GM23248 (cell line): ENCODE data around the gene CLIC6.

Experiments
- EZH2 ChIP-seq: fragments of 200-600 bp; sonication (generic); IDR thresholded peaks from 2 replicates; pipeline ENCODE4 v1.6.1; 2018; ENCODE audit warnings: antibody characterized with exemption, mild to moderate bottlenecking; ENCODE audit not compliant: insufficient read depth, poor library complexity, severe bottlenecking
- EZH2phosphoT487 ChIP-seq: fragments of 200-600 bp; sonication (generic); IDR thresholded peaks from 2 replicates; pipeline ENCODE4 v1.6.1; 2018; ENCODE audit warnings: antibody characterized with exemption, moderate library complexity, mild to moderate bottlenecking, low read depth; ENCODE audit not compliant: insufficient read depth

GRCh38 chr21:34621434-34622350 is 47.1 kb upstream of the CLIC6 start:
- TF ChIP-seq EZH2 (no peak), EZH2phosphoT487 (no peak)
